Measurements from ENCODE around the gene ABCB7.
"Not testable (repeated sequence)": the region's sequence is repeated elsewhere in the genome, so short reads cannot be mapped to it uniquely, and the experiment has no call there.

The ABCB7 gene

GRCh38 chrX:75155827-75156525, at the start of gene ABCB7:
Gene ABCB7 (minus strand): TSS chrX:75156283. CDS start chrX:75156272, 11 bp downstream.
- Histone ChIP-seq H3K4me1 (ENCODE audit: control insufficient read depth, insufficient read depth, low read length) (no peaks in the 10 kb centered on the region), H3K4me3 (ENCODE audit: low read depth, low read length) (peak within 1 kb of the TSS; percentile 71), H3K36me3 (ENCODE audit: control insufficient read depth, insufficient read depth, low read length) (no peaks in the 10 kb centered on the region), H3K9me3 (ENCODE audit: control insufficient read depth, insufficient read depth, low read length) (no peaks in the 10 kb centered on the region), H3K27me3 (ENCODE audit: control insufficient read depth, insufficient read depth, low read length) (no peaks in the 10 kb centered on the region), H3K9ac (ENCODE audit: low read depth, low read length) (peak within 1 kb of the TSS; percentile 82)

- H3K36me3 ChIP-seq (ENCODE audit: control insufficient read depth, insufficient read depth, low read length); H3K9ac ChIP-seq (ENCODE audit: low read depth, low read length); H3K9me3 ChIP-seq (ENCODE audit: control insufficient read depth, insufficient read depth, low read length); H3K4me1 ChIP-seq (ENCODE audit: control insufficient read depth, insufficient read depth, low read length); H3K27me3 ChIP-seq (ENCODE audit: control insufficient read depth, insufficient read depth, low read length): not testable (repeated sequence)
- H3K4me3 ChIP-seq (ENCODE audit: low read depth, low read length) = peak overlapping the region; percentile 33
Measured at GRCh38 chrX:75188415-75189206, 32.5 kb upstream of the ABCB7 start.

- no peaks in the 10 kb centered on the region for H3K36me3 ChIP-seq (ENCODE audit: control insufficient read depth, insufficient read depth, low read length)
- no peaks in the 10 kb centered on the region for H3K9me3 ChIP-seq (ENCODE audit: control insufficient read depth, insufficient read depth, low read length)
- no peaks in the 10 kb centered on the region for H3K27me3 ChIP-seq (ENCODE audit: control insufficient read depth, insufficient read depth, low read length)
- no peak overlapping the region for H3K4me3 ChIP-seq (ENCODE audit: low read depth, low read length)
- no peak overlapping the region for H3K9ac ChIP-seq (ENCODE audit: low read depth, low read length)
- H3K4me1 ChIP-seq (ENCODE audit: control insufficient read depth, insufficient read depth, low read length) = no peaks in the 10 kb centered on the region
Measured at GRCh38 chrX:75181721-75182120, 25.6 kb upstream of the ABCB7 start.

GRCh38 chrX:75179536-75180293, 23.6 kb upstream of the ABCB7 start:
- H3K27me3 ChIP-seq (ENCODE audit: control insufficient read depth, insufficient read depth, low read length); H3K4me1 ChIP-seq (ENCODE audit: control insufficient read depth, insufficient read depth, low read length); H3K36me3 ChIP-seq (ENCODE audit: control insufficient read depth, insufficient read depth, low read length); H3K4me3 ChIP-seq (ENCODE audit: low read depth, low read length); H3K9ac ChIP-seq (ENCODE audit: low read depth, low read length); H3K9me3 ChIP-seq (ENCODE audit: control insufficient read depth, insufficient read depth, low read length): not testable (repeated sequence)

GRCh38 chrX:75172257-75172890, 16.3 kb upstream of the ABCB7 start:
- H3K27me3 ChIP-seq (ENCODE audit: control insufficient read depth, insufficient read depth, low read length); H3K9ac ChIP-seq (ENCODE audit: low read depth, low read length); H3K4me3 ChIP-seq (ENCODE audit: low read depth, low read length); H3K4me1 ChIP-seq (ENCODE audit: control insufficient read depth, insufficient read depth, low read length); H3K9me3 ChIP-seq (ENCODE audit: control insufficient read depth, insufficient read depth, low read length); H3K36me3 ChIP-seq (ENCODE audit: control insufficient read depth, insufficient read depth, low read length): not testable (repeated sequence)

GRCh38 chrX:75158054-75158453, 2.0 kb upstream of the ABCB7 start:
- Histone ChIP-seq H3K9ac (ENCODE audit: low read depth, low read length) (no peak overlapping the region), H3K4me1 (ENCODE audit: control insufficient read depth, insufficient read depth, low read length) (no peaks in the 10 kb centered on the region), H3K27me3 (ENCODE audit: control insufficient read depth, insufficient read depth, low read length) (no peaks in the 10 kb centered on the region), H3K9me3 (ENCODE audit: control insufficient read depth, insufficient read depth, low read length) (no peaks in the 10 kb centered on the region), H3K36me3 (ENCODE audit: control insufficient read depth, insufficient read depth, low read length) (no peaks in the 10 kb centered on the region), H3K4me3 (ENCODE audit: low read depth, low read length) (no peak overlapping the region)

- H3K4me1 ChIP-seq (ENCODE audit: control insufficient read depth, insufficient read depth, low read length) = no peaks in the 10 kb centered on the region
- H3K4me3 ChIP-seq (ENCODE audit: low read depth, low read length) = peak overlapping the region; percentile 71
- peak overlapping the region; percentile 82 for H3K9ac ChIP-seq (ENCODE audit: low read depth, low read length)
- no peaks in the 10 kb centered on the region for H3K27me3 ChIP-seq (ENCODE audit: control insufficient read depth, insufficient read depth, low read length)
- H3K36me3 ChIP-seq (ENCODE audit: control insufficient read depth, insufficient read depth, low read length) = no peaks in the 10 kb centered on the region
- no peaks in the 10 kb centered on the region for H3K9me3 ChIP-seq (ENCODE audit: control insufficient read depth, insufficient read depth, low read length)
Measured at GRCh38 chrX:75156531-75156945, 455 bp upstream of the ABCB7 start.

- Histone ChIP-seq H3K9ac (ENCODE audit: low read depth, low read length) (peak overlapping the region; percentile 82), H3K9me3 (ENCODE audit: control insufficient read depth, insufficient read depth, low read length) (no peaks in the 10 kb centered on the region), H3K4me3 (ENCODE audit: low read depth, low read length) (peak overlapping the region; percentile 71), H3K27me3 (ENCODE audit: control insufficient read depth, insufficient read depth, low read length) (no peaks in the 10 kb centered on the region), H3K4me1 (ENCODE audit: control insufficient read depth, insufficient read depth, low read length) (no peaks in the 10 kb centered on the region), H3K36me3 (ENCODE audit: control insufficient read depth, insufficient read depth, low read length) (no peaks in the 10 kb centered on the region)
Measured at GRCh38 chrX:75155447-75155826, 646 bp downstream of the ABCB7 start.

GRCh38 chrX:75154871-75155270, 1.2 kb downstream of the ABCB7 start:
- H3K9ac ChIP-seq (ENCODE audit: low read depth, low read length) = no peak overlapping the region
- H3K27me3 ChIP-seq (ENCODE audit: control insufficient read depth, insufficient read depth, low read length) = no peaks in the 10 kb centered on the region
- H3K36me3 ChIP-seq (ENCODE audit: control insufficient read depth, insufficient read depth, low read length) = no peaks in the 10 kb centered on the region
- no peaks in the 10 kb centered on the region for H3K9me3 ChIP-seq (ENCODE audit: control insufficient read depth, insufficient read depth, low read length)
- H3K4me1 ChIP-seq (ENCODE audit: control insufficient read depth, insufficient read depth, low read length) = no peaks in the 10 kb centered on the region
- peak overlapping the region; percentile 71 for H3K4me3 ChIP-seq (ENCODE audit: low read depth, low read length)

GRCh38 chrX:75151827-75152592, 4.1 kb downstream of the ABCB7 start:
- Histone ChIP-seq H3K27me3 (ENCODE audit: control insufficient read depth, insufficient read depth, low read length) (no peaks in the 10 kb centered on the region), H3K9ac (ENCODE audit: low read depth, low read length) (no peak overlapping the region), H3K4me3 (ENCODE audit: low read depth, low read length) (no peak overlapping the region), H3K9me3 (ENCODE audit: control insufficient read depth, insufficient read depth, low read length) (peaks cover 3% of the 10 kb centered on the region), H3K36me3 (ENCODE audit: control insufficient read depth, insufficient read depth, low read length) (no peaks in the 10 kb centered on the region), H3K4me1 (ENCODE audit: control insufficient read depth, insufficient read depth, low read length) (no peaks in the 10 kb centered on the region)

- Histone ChIP-seq H3K4me1 (ENCODE audit: control insufficient read depth, insufficient read depth, low read length) (no peaks in the 10 kb centered on the region), H3K9ac (ENCODE audit: low read depth, low read length) (no peak overlapping the region), H3K9me3 (ENCODE audit: control insufficient read depth, insufficient read depth, low read length) (peaks cover 3% of the 10 kb centered on the region), H3K4me3 (ENCODE audit: low read depth, low read length) (no peak overlapping the region), H3K27me3 (ENCODE audit: control insufficient read depth, insufficient read depth, low read length) (no peaks in the 10 kb centered on the region), H3K36me3 (ENCODE audit: control insufficient read depth, insufficient read depth, low read length) (no peaks in the 10 kb centered on the region)
Measured at GRCh38 chrX:75149654-75150053, 6.4 kb downstream of the ABCB7 start.

Measured in iPS-15b (cell line).